Putamen (tissue), 1 donor: ENCODE data around the gene SLC23A2.
"Not testable (repeated sequence)": the region's sequence is repeated elsewhere in the genome, so short reads cannot be mapped to it uniquely, and the experiment has no call there.

Source experiments
- DNase-seq: peaks from one replicate; pipeline ENCODE4 v3.0.0-alpha.2; 2016; ENCODE audit warnings: low spot score

Gene SLC23A2

GRCh38 chr20:4936392-4936850, 64.9 kb downstream of the SLC23A2 start:
- no peak for DNase-seq

- DNase-seq, result no peak
These were observed 69.2 kb downstream of the SLC23A2 start for GRCh38 chr20:4932061-4932460.

- DNase-seq, result no peak
These were observed 71.5 kb downstream of the SLC23A2 start for GRCh38 chr20:4929686-4930397.

GRCh38 chr20:4926531-4927156, 74.7 kb downstream of the SLC23A2 start:
- DNase-seq, result no peak

GRCh38 chr20:4925842-4926530, 75.3 kb downstream of the SLC23A2 start:
- peak; percentile 39 for DNase-seq

- DNase-seq, result no peak
These were observed 76.9 kb downstream of the SLC23A2 start for GRCh38 chr20:4924446-4924845.

- no peak for DNase-seq
These were observed 77.3 kb downstream of the SLC23A2 start for GRCh38 chr20:4924032-4924431.

GRCh38 chr20:4922186-4922585, 79.1 kb downstream of the SLC23A2 start:
- DNase-seq, result no peak

- not testable (repeated sequence) for DNase-seq
These were observed 80.0 kb downstream of the SLC23A2 start for GRCh38 chr20:4921271-4921670.

GRCh38 chr20:4920655-4921054, 80.7 kb downstream of the SLC23A2 start:
- DNase-seq, result no peak

- DNase-seq, result no peak
These were observed 81.2 kb downstream of the SLC23A2 start for GRCh38 chr20:4920131-4920530.

GRCh38 chr20:4919047-4919704, 82.1 kb downstream of the SLC23A2 start:
- peak; percentile 27 for DNase-seq

- no peak for DNase-seq
These were observed 82.8 kb downstream of the SLC23A2 start for GRCh38 chr20:4918473-4918872.

- no peak for DNase-seq
These were observed 84.1 kb downstream of the SLC23A2 start for GRCh38 chr20:4916971-4917881.

GRCh38 chr20:4913147-4913546, 88.2 kb downstream of the SLC23A2 start:
- DNase-seq, result no peak

- no peak for DNase-seq
These were observed 88.7 kb downstream of the SLC23A2 start for GRCh38 chr20:4912380-4913142.

GRCh38 chr20:4910951-4911350, 90.4 kb downstream of the SLC23A2 start:
- DNase-seq, result no peak

GRCh38 chr20:4905613-4906012, 95.7 kb downstream of the SLC23A2 start:
- no peak for DNase-seq

- no peak for DNase-seq
These were observed 96.1 kb downstream of the SLC23A2 start for GRCh38 chr20:4905195-4905594.

GRCh38 chr20:4904127-4904860, 97.0 kb downstream of the SLC23A2 start:
- no peak for DNase-seq
